PFSK-1 (cell line): ENCODE measurements around the gene TCF3.

Experiments
- POLR2AphosphoS5 ChIP-seq: IDR thresholded peaks from 2 replicates; pipeline ENCODE4 v1.6.1; 2012; ENCODE audit warnings: low read depth, mild to moderate bottlenecking, control low read depth, low read length, moderate library complexity
- REST ChIP-seq, 2 experiments: IDR thresholded peaks; 2 replicates each; pipeline versions ENCODE4 v1.6.1 to v1.8.0; 2011 to 2012; ENCODE audit warnings: low read depth in 2 of 2, low read length in 2 of 2, control low read depth in 1 of 2, inconsistent platforms in 1 of 2, mild to moderate bottlenecking in 1 of 2, moderate library complexity in 1 of 2; ENCODE audit not compliant: insufficient read depth in 1 of 2

- no peak for TF ChIP-seq REST (IDR thresholded peaks at IDR 0.05; ENCODE audit: insufficient read depth in 1 of 2, low read depth in 2 of 2, low read length in 2 of 2)
- TF ChIP-seq POLR2AphosphoS5 = no peak
These were observed 75.1 kb downstream of the TCF3 start for GRCh38 chr19:1577090-1577928.
